GM03348 (cell line): ENCODE data around the gene ZNF385D.

ENCODE experiments used
- DNase-seq: peaks from one replicate; pipeline ENCODE4 v3.0.0; 2012; ENCODE audit warnings: low spot score

ZNF385D gene

GRCh38 chr3:21750080-21750696, 822 bp downstream of the ZNF385D start:
- no peak for DNase-seq

- DNase-seq = no peak
These were observed 2.9 kb downstream of the ZNF385D start for GRCh38 chr3:21747966-21748555.

- DNase-seq = no peak
These were observed 3.6 kb downstream of the ZNF385D start for GRCh38 chr3:21747376-21747775.

- no peak for DNase-seq
These were observed 5.0 kb downstream of the ZNF385D start for GRCh38 chr3:21745966-21746365.

GRCh38 chr3:21744793-21745192, 6.2 kb downstream of the ZNF385D start:
- DNase-seq = no peak

GRCh38 chr3:21738935-21739702, 11.9 kb downstream of the ZNF385D start:
- DNase-seq = no peak

- no peak for DNase-seq
These were observed 12.7 kb downstream of the ZNF385D start for GRCh38 chr3:21738283-21738682.

GRCh38 chr3:21734746-21735145, 16.3 kb downstream of the ZNF385D start:
- DNase-seq = peak; percentile 44

GRCh38 chr3:21729888-21730459, 21.0 kb downstream of the ZNF385D start:
- DNase-seq = peak; percentile 71

- no peak for DNase-seq
These were observed 21.7 kb downstream of the ZNF385D start for GRCh38 chr3:21729331-21729730.

- DNase-seq = no peak
These were observed 28.2 kb downstream of the ZNF385D start for GRCh38 chr3:21722768-21723167.

- no peak for DNase-seq
These were observed 28.7 kb downstream of the ZNF385D start for GRCh38 chr3:21722301-21722700.

GRCh38 chr3:21718943-21719591, 31.9 kb downstream of the ZNF385D start:
- no peak for DNase-seq

GRCh38 chr3:21718161-21718765, 32.7 kb downstream of the ZNF385D start:
- peak; percentile 88 for DNase-seq

- no peak for DNase-seq
These were observed 35.3 kb downstream of the ZNF385D start for GRCh38 chr3:21715662-21716061.

GRCh38 chr3:21705769-21706168, 45.2 kb downstream of the ZNF385D start:
- DNase-seq = peak; percentile 84

- DNase-seq = peak; percentile 13
These were observed 46.2 kb downstream of the ZNF385D start for GRCh38 chr3:21704796-21705195.

- DNase-seq = no peak
These were observed 47.7 kb downstream of the ZNF385D start for GRCh38 chr3:21703291-21703690.

- no peak for DNase-seq
These were observed 53.3 kb downstream of the ZNF385D start for GRCh38 chr3:21697707-21698106.

GRCh38 chr3:21694506-21694905, 56.5 kb downstream of the ZNF385D start:
- peak; percentile 16 for DNase-seq

- no peak for DNase-seq
These were observed 60.0 kb downstream of the ZNF385D start for GRCh38 chr3:21691036-21691435.

- peak; percentile 16 for DNase-seq
These were observed 68.8 kb downstream of the ZNF385D start for GRCh38 chr3:21682206-21682605.
